Measurements from ENCODE around the gene ZSCAN20.

Gene ZSCAN20

DNA sequence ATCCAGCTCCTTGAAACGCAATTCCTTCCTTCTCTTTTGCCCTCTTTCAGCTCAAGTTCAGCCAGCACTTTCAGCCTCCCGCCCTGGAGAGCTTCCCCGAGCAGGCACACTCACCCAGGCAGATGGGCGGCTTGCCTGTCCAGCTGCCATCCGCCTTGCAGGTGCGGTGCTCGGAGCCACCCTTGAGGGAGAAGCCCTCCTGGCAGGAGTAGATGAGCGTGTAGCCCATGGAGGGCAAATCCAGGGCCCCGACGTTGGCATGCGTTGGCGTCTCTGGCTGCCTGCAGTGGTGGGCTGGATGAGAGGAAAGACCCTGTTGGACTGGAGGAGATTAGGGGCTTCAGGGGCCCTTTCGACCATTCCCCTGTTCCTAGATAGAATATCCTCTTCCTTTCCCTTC lies 60.5 kb downstream of the ZSCAN20 start:
- H3K27ac ChIP-seq, result no peak overlapping the region
- TF ChIP-seq, protein P1, sequence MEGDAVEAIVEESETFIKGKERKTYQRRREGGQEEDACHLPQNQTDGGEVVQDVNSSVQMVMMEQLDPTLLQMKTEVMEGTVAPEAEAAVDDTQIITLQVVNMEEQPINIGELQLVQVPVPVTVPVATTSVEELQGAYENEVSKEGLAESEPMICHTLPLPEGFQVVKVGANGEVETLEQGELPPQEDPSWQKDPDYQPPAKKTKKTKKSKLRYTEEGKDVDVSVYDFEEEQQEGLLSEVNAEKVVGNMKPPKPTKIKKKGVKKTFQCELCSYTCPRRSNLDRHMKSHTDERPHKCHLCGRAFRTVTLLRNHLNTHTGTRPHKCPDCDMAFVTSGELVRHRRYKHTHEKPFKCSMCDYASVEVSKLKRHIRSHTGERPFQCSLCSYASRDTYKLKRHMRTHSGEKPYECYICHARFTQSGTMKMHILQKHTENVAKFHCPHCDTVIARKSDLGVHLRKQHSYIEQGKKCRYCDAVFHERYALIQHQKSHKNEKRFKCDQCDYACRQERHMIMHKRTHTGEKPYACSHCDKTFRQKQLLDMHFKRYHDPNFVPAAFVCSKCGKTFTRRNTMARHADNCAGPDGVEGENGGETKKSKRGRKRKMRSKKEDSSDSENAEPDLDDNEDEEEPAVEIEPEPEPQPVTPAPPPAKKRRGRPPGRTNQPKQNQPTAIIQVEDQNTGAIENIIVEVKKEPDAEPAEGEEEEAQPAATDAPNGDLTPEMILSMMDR (conservative IDR thresholded peaks at IDR 0.05), result no peak
- TF ChIP-seq ZFX (IDR thresholded peaks at IDR 0.05), result no peak

DNA sequence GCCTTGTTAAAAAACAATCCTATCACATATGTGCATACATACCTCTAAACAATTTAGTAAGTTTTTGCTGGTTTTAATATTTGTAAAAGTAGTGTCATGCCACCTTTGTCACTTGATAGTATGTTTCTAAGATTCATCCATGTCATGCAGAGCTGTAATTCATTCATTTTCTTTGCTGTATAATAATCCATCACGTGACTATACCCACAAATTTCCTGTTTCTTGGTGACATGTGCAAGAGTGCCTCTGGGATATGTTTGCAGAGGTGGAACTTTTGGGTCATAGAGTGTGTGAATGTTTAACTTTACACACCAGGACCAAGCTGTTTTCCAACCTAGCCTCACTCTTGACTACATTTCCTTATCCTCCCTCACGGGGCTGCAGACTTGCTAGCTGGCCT lies 62.9 kb downstream of the ZSCAN20 start:
- no peak for TF ChIP-seq ZFX (IDR thresholded peaks at IDR 0.05)
- TF ChIP-seq, protein P1 (conservative IDR thresholded peaks at IDR 0.05), result no peak
- H3K27ac ChIP-seq, result no peak overlapping the region

- H3K27ac ChIP-seq, result no peak overlapping the region
- TF ChIP-seq, protein P1 (conservative IDR thresholded peaks at IDR 0.05), result no peak
- no peak for TF ChIP-seq ZFX (IDR thresholded peaks at IDR 0.05)
Observed at GRCh38 chr1:33537885-33538284, 65.4 kb downstream of the ZSCAN20 start.

- TF ChIP-seq ZFX (IDR thresholded peaks at IDR 0.05), result no peak
- TF ChIP-seq, protein P1 (conservative IDR thresholded peaks at IDR 0.05), result no peak
- H3K27ac ChIP-seq, result no peak overlapping the region
Observed at GRCh38 chr1:33541966-33542365, 69.5 kb downstream of the ZSCAN20 start.
